Calu3 (cell line): ENCODE data around the gene SCN4A. TPM values are rescaled to one million over a fixed set of nuclear protein-coding genes. Genes with fewer than 3 reads are reported as not detected.

Experiments used
- BruUV-seq: library from RNA; stranded (reverse); fragments of 400-500 nt; replicated peaks from 2 replicates; lab custom pipeline; 2021; lab: Mats Ljungman, UMichigan
- CTCF ChIA-PET: fragments of 300-600 bp; sonication (Branson Sonifier 250); formaldehyde crosslinking; loops from one replicate; lab custom pipeline; 2022; ENCODE audit warnings: antibody characterized with exemption; lab: Charles Lee
- DNase-seq: peaks from one replicate; pipeline ENCODE4 v3.0.0; 2022
- H3K27ac Mint-ChIP-seq: one replicate; pipeline ENCODE4 v1.8.0; 2022; ENCODE audit warnings: mixed read lengths; ENCODE audit not compliant: unreplicated experiment
- H3K27me3 Mint-ChIP-seq: one replicate; pipeline ENCODE4 v1.8.0; 2022; ENCODE audit warnings: mixed read lengths; ENCODE audit not compliant: unreplicated experiment
- H3K36me3 Mint-ChIP-seq: one replicate; pipeline ENCODE4 v1.8.0; 2022; ENCODE audit warnings: mild to moderate bottlenecking, moderate library complexity, mixed read lengths; ENCODE audit not compliant: insufficient read depth, unreplicated experiment
- H3K4me1 Mint-ChIP-seq: one replicate; pipeline ENCODE4 v1.8.0; 2022; ENCODE audit warnings: mild to moderate bottlenecking, low read depth, mixed read lengths; ENCODE audit not compliant: unreplicated experiment
- H3K4me3 Mint-ChIP-seq: one replicate; pipeline ENCODE4 v1.8.0; 2022; ENCODE audit warnings: mild to moderate bottlenecking, low read depth, moderate library complexity, mixed read lengths; ENCODE audit not compliant: unreplicated experiment
- H3K9me3 Mint-ChIP-seq: one replicate; pipeline ENCODE4 v1.8.0; 2022; ENCODE audit warnings: low read depth, mixed read lengths; ENCODE audit not compliant: unreplicated experiment
- CTCF ChIP-seq: fragments of 200-600 bp; IDR thresholded peaks from one replicate; pipeline ENCODE4 v1.8.0; 2022; ENCODE audit warnings: antibody characterized with exemption; ENCODE audit not compliant: unreplicated experiment
- intact Hi-C: fragments of 100-400 bp; cut with micrococcal nuclease; formaldehyde crosslinking; loops from one replicate; pipeline ENCODE4 v1.10.0; 2022; ENCODE audit not compliant: unreplicated experiment
- total RNA-seq: library from RNA; stranded (reverse); gene quantifications from 2 replicates; pipeline ENCODE4 v1.2.3, GENCODE V29; 2022

Gene SCN4A
- total RNA-seq, 1 experiment from 2014 or later = not detected

- Mint-ChIP-seq H3K27ac (no peak overlapping the region), H3K9me3 (no peaks in the 10 kb centered on the region), H3K4me1 (no peaks in the 10 kb centered on the region), H3K27me3 (peaks cover 17% of the 10 kb centered on the region), H3K4me3 (no peak overlapping the region), H3K36me3 (no peaks in the 10 kb centered on the region)
- no peak for TF ChIP-seq CTCF
- no peak for DNase-seq
- CTCF ChIA-PET = interaction anchor here (1.3 kb wide), 1 partner anchor 78 kb away, joined by 5 read pairs; no protein-coding TSS in a partner anchor
- no TSS peak for BruUV-seq
- intact Hi-C loops = no loop called here
Measured at GRCh38 chr17:63947711-63948330, 24.9 kb downstream of the SCN4A start.

- CTCF ChIA-PET = interaction anchor here (0.6 to 1.3 kb wide), 5 partner anchors 44 to 482 kb away, joined by 3 to 5 read pairs (median 3); no protein-coding TSS in a partner anchor
- intact Hi-C loops = no loop called here
- no TSS peak for BruUV-seq
- no peak overlapping the region for H3K4me3 Mint-ChIP-seq
- DNase-seq = peak; percentile 62
- no peaks in the 10 kb centered on the region for H3K9me3 Mint-ChIP-seq
- peak; percentile 66 for TF ChIP-seq CTCF
- H3K27me3 Mint-ChIP-seq = peaks cover 25% of the 10 kb centered on the region
- no peaks in the 10 kb centered on the region for H3K4me1 Mint-ChIP-seq
- H3K36me3 Mint-ChIP-seq = no peaks in the 10 kb centered on the region
- H3K27ac Mint-ChIP-seq = no peak overlapping the region
Measured at GRCh38 chr17:63946440-63947363, 26.0 kb downstream of the SCN4A start.

- Mint-ChIP-seq H3K4me3 (no peak overlapping the region), H3K36me3 (no peaks in the 10 kb centered on the region), H3K27me3 (peaks cover 17% of the 10 kb centered on the region), H3K9me3 (no peaks in the 10 kb centered on the region), H3K27ac (no peak overlapping the region), H3K4me1 (no peaks in the 10 kb centered on the region)
- no peak for TF ChIP-seq CTCF
- no peak for DNase-seq
- intact Hi-C loops = no loop called here
- BruUV-seq = no TSS peak
- CTCF ChIA-PET = interaction anchor here (0.6 to 1.3 kb wide), 5 partner anchors 9 to 481 kb away, joined by 3 to 5 read pairs (median 4); no protein-coding TSS in a partner anchor
Measured at GRCh38 chr17:63945784-63946439, 26.8 kb downstream of the SCN4A start.
